Measurements from ENCODE around the gene SPOCK1.

The SPOCK1 gene

DNA sequence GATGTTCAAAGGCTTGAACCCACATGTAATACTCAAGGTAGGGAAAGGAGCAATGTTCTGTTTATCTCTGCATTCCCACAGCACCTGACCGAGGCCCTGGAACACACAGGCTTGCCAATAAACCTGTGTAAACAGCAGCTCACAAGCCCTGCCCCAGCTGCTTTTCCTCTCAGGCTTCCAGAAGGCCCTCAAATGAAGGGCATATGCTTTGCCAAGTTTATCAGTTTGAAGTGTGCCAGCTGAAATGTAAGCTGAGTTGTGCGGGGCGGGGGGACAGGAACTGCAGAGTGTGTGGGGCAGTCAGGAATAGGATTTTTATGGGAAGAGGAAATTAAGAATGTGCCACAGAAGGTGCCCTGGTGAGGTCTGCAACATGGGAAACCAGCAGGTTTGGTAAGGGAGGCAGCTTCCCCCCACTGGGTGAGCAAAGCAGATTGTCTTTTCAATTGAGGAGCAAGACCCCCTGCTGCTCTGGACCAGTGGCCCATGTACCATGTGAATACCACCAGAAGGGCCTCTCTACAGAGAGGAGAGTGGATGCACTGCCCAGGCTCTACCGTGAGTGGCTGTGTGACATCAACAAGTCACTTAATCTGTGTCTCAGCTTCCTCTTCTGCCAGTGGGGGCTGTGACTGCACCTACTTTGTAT is 194.8 kb downstream of the SPOCK1 start:
- in situ Hi-C loops (cut with MboI; ENCODE audit: low sequenced_read_pairs): no loop called here

DNA sequence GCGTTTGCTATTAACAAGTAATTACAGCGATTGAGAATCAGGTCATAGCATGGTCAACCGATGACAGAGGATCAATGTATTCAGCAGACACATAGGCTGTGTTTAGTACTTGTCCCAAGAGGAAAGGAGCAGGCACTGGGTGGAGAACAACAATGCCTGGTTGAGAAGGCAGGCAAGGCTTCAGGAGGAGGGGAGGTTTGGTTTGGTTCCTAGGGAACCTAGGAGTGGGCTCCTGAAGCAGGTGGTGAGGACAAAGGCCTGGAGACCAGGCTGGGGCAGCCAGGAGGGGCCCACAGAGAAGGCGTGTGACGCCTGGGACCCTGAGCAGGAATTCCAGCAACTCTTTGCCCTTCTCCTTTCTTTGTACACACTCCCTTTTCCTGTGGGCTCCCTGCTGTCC is 195.6 kb downstream of the SPOCK1 start:
- in situ Hi-C loops (cut with MboI; ENCODE audit: low sequenced_read_pairs): no loop called here

DNA sequence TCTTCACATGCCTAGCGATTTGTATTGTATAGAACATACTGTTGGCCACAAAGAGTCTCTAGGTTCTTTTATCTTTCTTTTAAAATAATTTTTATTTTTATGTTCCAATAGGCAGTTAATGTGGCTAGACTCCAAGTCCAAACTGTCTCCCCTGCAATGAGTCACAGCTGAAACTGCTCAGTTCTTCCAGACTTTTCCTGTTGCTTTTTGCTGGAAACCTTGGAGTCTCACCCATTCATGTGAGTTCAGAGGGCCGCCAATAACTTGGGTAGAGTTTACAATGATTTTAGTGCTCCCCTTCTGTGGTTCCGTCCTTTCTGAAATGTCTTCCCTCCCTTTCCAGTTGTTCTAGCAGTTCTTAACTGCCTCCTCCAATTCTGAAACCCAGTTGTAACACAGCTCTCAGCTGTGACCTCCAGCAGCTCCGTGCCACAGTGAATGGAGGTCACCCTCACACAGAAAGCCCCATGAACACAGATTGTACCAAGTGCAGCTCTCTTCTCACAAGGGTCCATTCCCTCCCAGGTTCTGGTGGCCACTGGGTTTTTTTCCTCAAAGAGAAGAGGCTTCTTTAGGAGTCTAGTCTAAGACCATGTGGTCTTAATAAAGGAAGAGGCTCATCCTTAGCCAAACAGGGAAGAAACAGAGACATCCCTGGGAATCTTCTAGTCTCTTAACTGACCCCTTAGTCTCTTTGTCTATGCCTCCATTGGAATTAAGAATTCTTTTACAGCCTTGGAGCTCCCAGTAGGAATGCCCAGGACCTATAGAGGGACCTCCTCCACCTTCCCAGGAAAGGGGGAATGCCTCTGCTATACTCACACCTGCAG is 198.5 kb downstream of the SPOCK1 start:
- in situ Hi-C loops (cut with MboI; ENCODE audit: low sequenced_read_pairs): no loop called here

DNA sequence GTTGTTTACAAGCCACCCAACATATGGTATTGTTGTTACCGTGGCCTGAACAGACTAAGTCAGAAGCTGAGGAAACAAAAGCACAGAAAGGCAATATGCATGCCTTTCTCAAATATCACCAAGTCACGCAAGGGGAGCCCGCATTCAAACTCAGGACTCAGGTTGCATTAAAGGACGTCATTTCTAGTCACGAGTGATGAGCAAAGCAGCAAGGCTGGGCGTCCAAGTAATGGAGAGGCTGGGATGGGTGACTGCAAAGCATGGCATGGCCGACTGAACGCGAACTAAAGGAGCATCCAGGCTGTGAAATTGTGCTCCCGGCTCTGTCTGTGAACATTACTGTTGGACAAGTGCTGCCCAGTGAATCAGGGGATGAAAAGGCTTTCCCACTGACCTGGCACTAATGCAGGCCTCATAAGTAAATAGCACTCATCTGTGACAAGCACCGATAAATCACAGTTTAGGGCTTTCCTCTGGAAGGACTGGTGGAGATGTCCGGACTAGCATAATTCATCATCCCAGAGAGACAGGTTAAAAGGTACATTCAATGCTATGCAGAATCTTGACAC is 202.8 kb downstream of the SPOCK1 start:
- in situ Hi-C loops (cut with MboI; ENCODE audit: low sequenced_read_pairs): no loop called here

DNA sequence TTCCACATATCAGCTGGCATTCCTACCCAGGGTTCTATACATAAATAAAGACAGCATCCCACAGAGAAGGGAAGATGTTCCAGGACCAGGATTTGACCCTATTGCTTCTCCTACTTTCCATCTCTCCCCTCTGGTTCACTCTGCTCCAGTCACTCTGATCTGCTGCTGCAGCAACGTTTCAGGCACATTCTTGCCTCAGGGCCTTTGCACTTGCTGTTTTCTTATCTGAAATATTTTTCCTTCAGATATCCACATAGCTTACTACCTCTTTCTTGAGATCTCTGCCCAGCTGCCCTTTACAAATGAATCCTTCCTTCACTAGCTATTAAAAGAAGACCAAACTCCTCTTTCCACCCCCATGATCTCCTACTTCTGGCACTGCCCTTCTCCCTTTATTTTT is 204.5 kb downstream of the SPOCK1 start:
- in situ Hi-C loops (cut with MboI; ENCODE audit: low sequenced_read_pairs): no loop called here

DNA sequence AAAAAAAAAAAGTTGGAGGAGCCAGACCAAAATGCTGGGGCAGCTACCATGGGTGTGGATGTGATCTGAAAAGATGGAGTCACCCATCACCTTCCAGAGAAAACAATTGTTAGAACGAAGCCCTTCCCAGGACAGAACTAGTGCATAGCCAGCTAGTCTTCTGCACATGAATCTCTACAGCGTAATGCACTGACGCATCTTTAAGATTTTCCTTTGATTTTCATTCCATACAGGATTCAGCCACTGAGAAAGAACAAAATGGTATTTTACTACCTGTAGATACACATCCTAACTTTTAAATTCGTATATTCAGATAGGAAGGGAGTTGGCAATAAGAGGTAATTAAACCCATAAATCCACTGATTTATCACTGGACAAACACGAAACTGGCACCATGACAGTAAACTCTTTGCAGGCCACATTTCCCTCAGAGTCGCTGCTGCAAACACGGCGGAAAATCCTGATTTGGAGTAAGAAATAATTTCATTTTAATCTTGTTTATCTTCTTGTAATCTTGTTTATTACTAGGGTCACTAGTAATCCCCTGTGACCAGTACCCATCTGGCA is 206.6 kb downstream of the SPOCK1 start:
- in situ Hi-C loops (cut with MboI; ENCODE audit: low sequenced_read_pairs): no loop called here

DNA sequence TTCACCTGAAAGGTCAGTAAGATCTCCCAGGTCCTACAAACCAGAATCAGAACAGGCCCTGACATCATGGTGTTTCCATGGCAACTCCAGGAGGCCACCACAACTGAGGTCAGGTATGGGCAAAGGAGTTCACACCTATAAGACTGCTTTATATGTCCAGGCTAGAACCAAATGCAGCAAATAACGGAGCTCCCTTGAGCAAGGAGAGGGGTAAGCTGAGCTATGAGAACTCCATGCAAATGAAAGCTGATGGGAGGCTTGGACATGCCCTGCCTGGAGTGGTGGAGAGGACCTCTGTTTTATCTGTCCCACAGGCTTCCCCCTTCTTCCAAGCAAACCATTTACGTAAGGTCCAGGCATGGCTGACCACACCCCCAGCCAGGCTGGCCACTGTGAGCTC is 207.7 kb downstream of the SPOCK1 start:
- in situ Hi-C loops (cut with MboI; ENCODE audit: low sequenced_read_pairs): no loop called here

DNA sequence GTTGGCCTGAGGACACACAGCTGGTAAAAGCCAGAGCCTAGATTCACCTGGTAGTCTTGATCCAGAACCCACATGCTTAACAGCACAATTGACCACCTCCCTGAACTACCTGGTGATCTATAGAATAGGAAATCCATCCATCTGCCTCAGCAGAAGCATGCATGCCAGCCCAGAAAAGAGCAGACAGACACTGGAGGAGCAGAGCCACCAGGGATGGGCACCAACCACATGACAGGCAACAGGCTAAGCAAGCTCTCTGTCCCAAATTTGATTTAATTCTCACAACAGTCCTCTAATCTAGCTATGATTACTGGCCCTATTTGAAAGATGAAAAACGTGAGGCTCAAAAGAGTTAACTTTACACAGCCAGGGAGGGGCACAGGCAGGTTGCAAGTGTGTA is 208.1 kb downstream of the SPOCK1 start:
- in situ Hi-C loops (cut with MboI; ENCODE audit: low sequenced_read_pairs): no loop called here

DNA sequence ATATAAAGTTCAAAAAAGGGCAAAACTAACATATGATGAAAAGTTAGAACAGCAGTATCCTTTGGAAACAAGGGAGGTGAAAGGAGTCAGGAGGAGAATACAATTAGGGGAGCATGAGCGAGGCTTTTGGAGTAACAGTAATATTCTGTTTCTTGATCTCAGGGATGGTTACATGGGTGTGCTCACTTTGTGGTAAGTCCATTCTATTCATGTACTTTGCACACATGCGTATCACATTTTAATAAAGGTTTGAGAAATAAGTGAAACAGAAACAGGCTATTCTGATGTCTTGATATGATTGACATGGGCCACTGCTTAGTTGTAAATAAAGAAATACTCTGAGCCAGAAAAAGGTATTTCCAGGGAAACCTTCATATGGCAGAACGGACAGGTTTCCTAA is 208.8 kb downstream of the SPOCK1 start:
- in situ Hi-C loops (cut with MboI; ENCODE audit: low sequenced_read_pairs): no loop called here

DNA sequence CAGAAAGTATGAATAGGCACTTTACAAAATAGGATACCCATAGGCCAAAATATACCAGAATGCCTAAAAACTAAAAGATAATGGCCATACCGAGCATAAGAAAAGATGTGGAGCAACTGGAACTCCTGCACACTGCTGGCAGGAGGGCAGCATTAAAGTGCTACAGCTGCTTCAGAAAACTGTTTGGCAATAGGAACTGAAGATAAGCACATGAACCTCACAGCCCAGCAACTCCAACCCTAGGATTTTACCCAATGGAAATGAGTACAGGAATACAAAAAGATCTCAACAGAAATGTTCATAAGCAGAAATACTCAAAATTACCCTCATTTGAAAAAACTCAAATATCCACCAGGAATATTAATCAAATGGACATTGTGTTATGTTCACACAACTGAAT is 209.3 kb downstream of the SPOCK1 start:
- in situ Hi-C loops (cut with MboI; ENCODE audit: low sequenced_read_pairs): no loop called here

DNA sequence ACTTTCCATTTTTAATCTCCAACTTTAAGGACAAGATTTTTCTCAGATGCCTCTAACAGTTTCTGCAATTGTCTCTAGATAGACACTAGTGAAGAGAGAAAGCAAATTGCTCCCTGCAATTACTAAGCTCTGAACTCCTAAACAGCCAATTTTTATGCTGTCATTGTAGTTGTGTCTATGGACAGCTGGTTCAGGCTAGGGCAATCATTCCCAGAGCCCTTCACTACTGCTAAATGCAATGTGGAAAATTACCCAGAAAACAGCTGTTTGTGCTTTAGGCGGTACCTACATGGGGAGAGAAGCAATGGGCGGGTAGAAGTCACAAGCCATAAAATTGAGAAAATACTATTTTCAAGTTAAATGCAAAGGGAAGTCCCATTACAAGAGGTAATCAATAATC is 211.6 kb downstream of the SPOCK1 start:
- in situ Hi-C loops (cut with MboI; ENCODE audit: low sequenced_read_pairs): no loop called here

DNA sequence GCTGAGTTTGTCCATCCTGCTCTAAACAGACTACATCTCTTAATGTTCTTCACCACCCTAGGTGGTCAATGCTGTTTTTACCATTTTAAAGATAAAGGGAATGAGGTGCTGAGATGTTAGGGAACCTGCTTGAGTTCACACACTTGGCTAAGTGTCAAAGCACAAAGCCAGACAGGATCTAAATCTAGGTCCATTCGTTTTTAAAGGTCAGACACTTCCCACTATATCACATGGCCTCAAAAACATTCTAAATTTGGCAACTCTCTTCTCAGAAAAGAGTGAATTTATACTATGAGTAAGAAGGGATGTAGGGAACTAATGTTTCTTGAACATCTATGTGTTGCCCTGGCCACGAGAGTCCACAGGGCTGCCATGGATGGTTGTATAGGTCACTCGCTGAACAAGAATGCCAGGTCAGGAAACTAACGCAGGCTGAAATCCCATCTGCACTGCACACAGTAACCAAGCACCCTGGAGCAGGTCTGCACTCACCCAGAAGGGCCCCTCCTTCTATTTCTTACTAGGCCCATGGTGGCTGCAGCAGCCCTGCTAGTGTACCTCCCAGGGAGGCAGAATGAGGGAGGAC is 213.0 kb downstream of the SPOCK1 start:
- in situ Hi-C loops (cut with MboI; ENCODE audit: low sequenced_read_pairs): no loop called here

DNA sequence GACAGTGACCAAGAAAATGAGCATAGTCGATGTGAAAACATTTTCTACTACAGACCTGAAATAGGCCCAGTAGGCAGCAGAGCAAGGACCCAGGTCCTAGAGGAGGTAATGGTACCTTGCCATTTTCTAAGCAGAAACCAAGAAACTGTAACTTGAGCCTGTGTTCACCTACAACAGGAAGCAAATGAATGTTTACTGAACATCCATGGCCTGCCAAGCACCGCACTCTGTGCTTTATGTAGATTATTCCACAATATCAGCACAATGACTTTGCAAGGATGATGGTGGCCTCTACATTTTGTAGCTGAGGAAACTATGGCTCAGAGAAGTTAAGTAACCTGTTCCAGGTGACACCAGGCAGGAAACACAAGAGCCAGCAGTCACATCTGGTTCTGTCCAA is 215.3 kb downstream of the SPOCK1 start:
- in situ Hi-C loops (cut with MboI; ENCODE audit: low sequenced_read_pairs): no loop called here

DNA sequence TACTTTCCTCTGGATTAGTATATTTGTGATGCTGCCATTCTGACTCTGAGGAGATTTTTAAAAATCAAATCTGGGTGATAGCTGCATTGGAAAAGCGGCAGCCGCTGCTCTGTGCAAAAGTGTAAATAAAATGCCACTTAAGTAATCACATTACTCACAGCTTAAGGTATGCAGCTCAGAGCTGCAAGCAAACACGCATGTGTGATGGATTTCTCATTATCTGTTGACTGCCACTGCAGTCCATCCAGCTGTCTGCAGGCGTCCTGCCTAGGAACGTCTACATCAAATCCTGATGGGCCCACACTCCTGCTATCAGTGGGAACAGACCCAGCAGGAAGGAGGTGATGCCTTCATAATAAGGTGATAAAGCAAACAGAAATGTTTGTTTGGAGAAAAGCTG is 216.9 kb downstream of the SPOCK1 start:
- in situ Hi-C loops (cut with MboI; ENCODE audit: low sequenced_read_pairs): no loop called here

DNA sequence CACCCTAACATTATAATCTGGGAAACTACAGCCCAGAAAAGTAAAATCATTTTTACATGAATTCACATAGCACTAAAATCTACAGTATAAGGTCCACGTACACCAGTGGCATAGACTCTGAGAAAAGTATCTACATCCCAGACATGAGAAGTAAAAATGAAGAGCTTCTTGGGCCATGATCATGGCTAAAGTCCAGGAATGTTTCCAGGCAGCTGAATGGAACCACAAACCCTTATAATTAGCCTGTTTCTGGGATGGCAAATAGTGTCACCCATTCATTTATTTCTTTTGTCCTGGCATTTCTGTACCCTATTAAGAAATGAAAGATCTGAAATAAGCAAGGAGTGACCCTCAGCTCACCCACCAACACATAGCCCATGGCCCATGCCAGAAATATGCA is 217.9 kb downstream of the SPOCK1 start:
- in situ Hi-C loops (cut with MboI; ENCODE audit: low sequenced_read_pairs): no loop called here

DNA sequence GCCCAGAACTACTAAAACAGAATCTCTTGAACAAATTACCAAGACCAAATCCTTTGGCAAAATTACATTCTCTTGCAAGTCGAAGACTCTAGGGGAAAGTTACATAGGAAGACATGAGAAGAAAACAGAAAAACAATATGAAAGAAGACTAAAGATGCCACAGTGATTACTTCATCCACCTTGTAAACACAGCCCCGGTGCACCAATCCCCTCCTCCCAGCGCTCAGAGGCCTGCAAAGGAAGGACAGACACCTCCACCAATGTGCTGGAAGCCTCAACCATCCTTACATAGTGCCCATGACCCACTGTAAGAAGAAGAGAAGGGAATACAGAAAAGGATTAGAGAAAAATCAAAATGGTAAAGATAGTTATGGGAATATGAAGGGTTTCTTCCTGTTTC is 218.5 kb downstream of the SPOCK1 start:
- in situ Hi-C loops (cut with MboI; ENCODE audit: low sequenced_read_pairs): no loop called here

DNA sequence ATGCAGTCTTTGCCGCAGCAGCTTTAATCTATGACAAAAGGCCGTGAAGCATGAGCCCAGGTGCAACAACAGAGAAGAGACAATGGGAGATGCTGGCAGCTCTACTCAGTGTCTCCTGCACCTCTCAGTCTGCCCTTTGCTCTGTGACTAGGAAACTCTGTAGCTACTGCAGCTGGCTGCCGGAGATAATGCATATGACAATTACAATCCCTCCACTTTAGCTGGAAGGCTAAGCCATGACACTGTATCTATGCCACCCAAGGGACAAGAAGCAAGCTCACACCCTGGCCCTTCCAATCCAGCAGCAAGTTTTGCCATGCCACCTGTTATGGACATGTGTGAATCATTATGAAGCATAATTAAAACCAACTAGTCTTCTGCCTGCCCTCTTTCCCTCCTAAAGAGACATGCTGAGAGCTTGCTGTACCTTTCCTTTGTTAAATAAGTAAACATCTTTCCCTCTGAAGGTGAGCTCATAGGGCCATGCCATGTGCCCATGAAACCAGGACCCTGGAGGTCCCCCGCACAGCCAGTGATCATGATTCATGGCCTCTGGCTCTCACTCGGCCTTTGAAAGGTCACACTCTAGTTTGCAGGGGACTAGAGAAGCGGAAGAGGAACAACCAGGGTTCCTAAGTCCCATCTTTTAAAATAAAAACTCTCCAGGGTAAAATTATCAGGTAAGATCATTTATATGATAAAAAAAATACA is 219.4 kb downstream of the SPOCK1 start:
- in situ Hi-C loops (cut with MboI; ENCODE audit: low sequenced_read_pairs): no loop called here

DNA sequence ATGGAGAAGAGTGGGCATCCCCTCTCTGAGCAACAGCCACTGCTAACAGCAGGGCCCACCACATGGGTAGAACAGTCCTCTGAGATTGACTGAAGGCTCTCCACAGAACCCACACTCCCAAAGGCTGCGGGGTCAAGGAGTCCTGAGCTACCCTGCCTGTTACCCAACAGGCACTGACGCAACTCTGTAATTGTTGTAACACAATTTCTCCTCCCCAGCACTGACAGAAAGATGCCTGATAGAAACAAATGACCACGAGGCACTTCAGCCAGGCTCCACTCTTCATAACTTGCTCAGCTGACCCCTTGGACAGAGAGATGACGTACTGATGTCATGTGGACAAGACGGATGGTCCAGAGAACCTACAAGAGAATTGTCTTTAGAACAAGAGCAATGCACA is 220.7 kb downstream of the SPOCK1 start:
- in situ Hi-C loops (cut with MboI; ENCODE audit: low sequenced_read_pairs): no loop called here

DNA sequence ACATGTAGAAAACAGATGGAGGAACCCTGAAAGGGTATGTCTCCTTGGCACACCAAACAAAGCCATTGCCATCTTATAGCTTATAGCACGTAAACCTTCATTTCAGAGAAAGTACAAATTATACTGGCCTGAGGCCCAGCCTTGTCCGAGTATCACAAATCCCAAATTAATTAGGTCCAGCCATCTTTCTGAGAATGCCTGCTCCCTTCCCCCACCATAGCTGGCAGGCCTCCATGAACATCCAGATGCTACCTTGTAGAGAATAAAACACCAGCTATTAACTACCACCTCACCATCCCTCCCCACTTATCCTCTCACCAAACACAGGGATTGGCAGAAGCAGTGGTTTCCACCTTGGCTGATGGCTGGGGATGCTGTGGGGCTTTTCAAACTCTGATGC is 224.0 kb downstream of the SPOCK1 start:
- in situ Hi-C loops (cut with MboI; ENCODE audit: low sequenced_read_pairs): no loop called here

DNA sequence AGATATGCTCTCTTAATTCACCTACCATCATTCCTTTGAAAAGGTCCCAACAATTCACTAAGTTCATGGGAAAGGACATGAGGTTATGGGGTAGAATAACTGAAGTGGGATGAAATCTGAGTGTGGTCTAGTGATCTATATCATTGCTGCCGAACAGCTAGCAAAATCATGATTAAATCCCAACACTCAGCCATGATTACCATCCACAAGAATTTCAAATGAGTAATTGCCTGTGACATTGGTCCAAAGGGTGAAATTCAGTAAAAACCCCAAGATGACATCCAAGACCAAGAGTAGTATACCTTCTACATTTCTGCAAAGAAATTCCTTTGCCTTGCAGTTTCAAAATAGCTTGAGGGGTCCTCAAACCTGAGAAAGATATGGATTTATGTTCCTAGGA is 225.6 kb downstream of the SPOCK1 start:
- in situ Hi-C loops (cut with MboI; ENCODE audit: low sequenced_read_pairs): no loop called here

DNA sequence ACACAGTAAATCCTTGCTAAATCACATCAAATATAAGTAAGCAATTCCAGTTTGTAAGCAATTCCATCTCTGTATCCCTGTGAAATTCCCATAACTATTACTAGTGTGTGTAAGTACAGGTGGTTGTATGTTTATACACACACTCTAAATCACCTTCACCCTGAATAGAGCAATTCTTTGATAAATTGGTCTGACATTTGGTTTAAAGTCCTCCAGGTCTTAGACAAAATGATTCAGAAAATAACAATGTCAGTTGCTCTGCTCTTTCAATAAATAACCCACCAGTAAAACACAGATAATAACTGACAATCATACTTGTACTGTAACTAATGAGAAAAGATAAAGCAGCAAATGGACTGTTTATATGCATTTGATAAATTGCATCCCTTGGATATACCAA is 226.3 kb downstream of the SPOCK1 start:
- in situ Hi-C loops (cut with MboI; ENCODE audit: low sequenced_read_pairs): no loop called here

All from HL-60/S4 treated with phorbol 12-myristate 13-acetate at 8.2 ng/mL for 4 days and 3 days (cell line).